HG02852 (cell line): ENCODE data around the gene METRN.
"Not testable (repeated sequence)": the region's sequence is repeated elsewhere in the genome, so short reads cannot be mapped to it uniquely, and the experiment has no call there.

Experiments used
- ATAC-seq: cut with Tn5 transposase; IDR thresholded peaks from one replicate; pipeline ENCODE4 v1.9.1; 2021; ENCODE audit warnings: mild to moderate bottlenecking, moderate library complexity; ENCODE audit not compliant: unreplicated experiment

The METRN gene

DNA sequence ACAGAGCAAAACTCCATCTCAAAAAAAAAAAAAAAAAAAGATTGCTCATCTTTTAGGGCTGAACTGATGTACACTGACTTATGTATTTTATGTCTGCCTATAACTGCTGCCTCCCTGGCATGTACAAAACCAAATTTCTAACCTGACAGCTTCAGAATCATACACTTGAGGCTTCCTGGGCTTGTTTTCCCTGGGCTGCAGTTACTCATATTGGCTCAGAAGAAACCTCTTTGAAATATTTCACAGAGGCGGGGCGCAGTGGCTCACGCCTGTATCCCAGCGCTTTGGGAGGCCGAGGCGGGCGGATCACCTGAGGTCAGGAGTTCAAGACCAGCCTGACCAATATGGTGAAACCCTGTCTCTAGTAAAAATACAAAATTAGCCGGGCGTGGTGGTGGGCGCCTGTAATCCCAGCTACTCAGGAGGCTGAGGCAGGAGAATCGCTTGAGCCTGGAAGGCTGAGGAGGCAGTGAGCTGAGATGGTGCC lies 39.2 kb downstream of the METRN start:
- not testable (repeated sequence) for ATAC-seq

DNA sequence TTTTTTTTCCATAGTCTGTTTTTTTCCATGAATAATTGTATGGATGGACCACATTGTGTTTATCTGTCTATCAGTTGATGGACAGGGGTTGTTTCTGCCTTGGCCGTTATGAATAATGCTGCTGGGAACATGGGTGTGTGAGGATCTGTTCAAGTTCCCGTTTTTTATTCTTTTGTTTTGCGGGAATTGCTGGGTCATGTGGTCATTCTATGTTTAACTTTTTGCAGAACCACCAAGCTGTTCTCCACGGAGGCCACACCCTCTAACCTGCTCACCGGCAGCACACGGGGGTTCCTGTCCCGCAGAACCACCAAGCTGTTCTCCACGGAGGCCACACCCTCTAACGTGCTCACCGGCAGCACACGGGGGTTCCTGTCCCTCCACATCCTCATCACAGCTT lies 39.7 kb downstream of the METRN start:
- no peak for ATAC-seq

DNA sequence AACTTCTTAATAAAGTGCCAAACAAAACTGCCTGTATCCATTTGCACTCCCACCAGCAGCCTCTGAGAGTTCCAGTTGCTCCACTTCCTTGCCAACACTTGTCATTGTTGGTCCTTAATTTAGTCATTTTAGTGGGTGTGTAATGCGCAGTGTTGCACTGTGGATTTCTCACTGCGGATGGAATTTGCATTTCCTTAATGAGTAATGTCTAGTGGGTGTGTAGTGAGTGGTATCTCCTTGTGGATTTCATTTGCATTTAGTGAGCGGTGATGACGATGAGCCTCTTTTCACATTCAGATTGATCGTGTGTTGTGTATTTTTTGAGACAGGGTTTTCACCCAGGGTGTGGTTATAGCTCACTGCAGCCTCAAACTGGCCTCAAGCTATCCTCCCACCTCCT lies 41.5 kb downstream of the METRN start:
- ATAC-seq = no peak

DNA sequence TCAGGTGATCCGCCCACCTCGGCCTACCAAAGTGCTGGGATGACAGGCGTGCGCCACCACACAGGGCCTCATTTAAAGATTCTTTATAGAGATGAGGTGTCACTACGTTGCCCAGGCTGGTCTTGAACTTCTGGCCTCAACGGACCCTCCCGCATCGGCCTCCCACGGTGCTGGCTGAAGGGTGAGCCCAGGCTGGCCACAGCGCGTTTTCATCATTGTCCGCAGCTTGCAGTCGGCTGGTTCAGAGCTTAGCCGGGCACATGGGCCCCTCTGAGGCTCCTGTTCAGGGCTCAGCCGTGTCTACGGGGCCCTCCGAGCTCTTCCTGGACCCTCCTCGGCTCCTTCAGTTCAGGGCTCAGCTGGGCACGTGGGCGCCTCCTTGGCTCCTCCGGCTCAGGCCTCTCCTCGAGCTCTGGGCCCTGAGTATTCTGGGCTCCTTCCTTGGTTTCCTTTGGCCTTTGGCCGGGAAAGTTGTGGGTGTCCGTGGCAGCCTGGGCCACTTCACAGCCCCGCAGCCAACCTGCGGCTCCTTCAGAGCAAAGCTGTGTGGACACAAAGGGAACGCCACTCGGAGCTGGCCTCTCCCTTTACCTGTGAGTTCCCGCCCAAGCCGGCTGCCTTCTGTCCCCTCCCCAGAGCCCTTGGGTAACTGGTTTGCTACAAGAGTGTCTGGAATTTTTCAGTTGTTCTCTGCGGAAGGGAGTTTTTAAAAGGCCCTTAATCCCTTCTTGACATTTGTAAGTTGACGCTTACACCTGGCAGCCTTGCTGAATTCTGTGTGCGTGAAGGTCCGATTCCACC lies 44.4 kb downstream of the METRN start:
- no peak for ATAC-seq

DNA sequence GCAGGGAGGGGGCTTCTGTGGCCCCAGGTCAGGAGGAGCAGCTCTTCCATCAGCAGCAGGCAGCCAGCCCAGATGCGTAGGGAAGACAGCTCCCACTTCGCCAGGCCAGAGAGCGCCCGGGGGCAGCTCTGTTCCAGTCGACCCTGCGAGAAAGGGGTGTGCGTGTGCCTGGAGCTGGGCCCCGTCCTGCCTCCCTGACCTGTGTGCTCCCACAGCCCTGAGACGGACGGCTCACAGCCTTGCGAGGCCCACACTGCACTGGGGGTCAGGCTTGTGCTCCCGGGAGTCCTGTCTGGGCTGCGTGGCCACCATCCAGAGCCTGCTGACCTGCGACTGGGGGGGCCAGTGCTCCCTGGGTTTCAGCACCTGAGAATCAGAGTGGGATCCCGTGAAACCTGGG lies 45.1 kb downstream of the METRN start:
- ATAC-seq = no peak

DNA sequence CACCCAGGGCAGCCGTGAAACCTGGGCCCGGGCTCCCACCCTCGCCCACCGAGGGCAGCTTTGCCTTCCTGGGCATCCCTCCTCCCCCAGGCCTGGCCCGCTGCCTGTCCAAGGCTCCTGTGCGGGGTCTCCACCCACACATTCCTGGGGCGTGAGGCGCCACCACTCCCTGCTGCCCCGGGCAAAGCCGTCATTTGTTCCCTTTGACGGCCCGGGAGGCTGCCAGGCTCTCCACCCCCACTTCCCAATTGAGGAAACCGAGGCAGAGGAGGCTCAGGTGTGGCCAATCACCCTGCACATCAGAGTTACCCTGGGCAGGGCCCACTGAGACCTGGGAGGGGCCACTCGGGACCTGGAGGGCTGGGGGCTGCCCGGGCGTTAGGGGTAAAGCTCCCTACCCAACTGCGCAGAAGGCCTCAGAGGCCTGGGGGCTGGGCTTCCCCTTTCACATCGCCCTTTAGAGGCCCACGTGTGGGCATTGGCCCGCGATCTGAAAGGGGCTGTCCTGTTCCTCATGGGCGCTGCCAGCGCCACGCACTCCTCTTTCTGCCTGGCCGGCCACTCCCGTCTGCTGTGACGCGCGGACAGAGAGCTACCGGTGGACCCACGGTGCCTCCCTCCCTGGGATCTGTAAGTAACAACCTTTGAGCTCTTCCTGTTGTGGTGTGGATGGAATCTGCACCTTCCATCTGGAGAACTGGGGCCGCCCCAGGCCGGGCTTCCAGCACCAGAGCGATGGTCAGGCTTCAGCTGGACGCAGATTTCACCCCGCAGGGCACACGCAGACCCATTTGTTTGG lies 45.8 kb downstream of the METRN start, which contains the start of gene MSLN:
Gene MSLN (plus strand): TSS at position 190 of the 799 bp plus-strand sequence. CDS start 1,947 bp downstream, outside the sequence.
- ATAC-seq = no peak

DNA sequence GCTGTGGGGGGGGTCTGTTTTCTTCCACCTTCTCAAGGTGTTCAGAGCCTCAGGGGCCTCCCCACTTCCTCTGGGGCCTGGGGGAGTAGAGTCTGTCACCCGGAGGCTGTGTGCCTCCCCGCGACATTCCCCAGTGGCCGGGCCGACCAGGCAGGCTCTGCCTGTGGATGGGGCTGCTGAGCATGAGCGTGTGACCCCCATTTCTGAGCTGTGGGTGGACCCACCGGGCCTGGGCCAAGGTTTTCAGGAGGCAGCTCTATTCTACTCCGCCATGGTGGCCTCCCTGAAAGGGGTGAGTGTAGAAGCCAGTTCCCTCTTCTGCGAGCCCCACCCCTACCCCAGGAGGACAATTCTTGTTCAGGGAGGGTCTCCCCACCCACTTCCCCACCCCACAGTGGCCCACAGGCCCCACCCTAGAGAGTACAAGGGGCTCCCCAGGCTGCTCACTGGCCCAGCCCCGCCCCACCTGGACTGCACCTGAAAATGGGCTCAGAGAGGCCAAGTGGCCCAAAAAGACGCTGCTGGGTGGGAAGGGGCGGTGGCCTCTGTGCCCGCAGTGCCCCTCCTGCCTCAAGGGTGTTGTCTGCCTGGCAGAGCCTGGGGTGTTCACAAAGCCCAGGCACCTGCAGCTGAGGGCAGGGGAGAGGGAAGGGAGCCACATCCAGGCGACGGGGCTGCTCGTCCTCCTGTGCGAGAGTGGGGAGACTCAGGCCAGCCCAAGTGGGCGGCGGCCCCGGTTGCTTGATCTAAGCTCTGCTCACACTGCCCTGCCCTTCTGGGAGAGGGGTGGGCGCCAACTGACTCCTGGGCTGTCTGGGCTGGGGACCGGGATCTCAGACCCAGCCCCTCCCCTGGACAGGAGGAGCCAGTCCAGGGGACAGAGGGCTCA lies 47.0 kb downstream of the METRN start:
- no peak for ATAC-seq

DNA sequence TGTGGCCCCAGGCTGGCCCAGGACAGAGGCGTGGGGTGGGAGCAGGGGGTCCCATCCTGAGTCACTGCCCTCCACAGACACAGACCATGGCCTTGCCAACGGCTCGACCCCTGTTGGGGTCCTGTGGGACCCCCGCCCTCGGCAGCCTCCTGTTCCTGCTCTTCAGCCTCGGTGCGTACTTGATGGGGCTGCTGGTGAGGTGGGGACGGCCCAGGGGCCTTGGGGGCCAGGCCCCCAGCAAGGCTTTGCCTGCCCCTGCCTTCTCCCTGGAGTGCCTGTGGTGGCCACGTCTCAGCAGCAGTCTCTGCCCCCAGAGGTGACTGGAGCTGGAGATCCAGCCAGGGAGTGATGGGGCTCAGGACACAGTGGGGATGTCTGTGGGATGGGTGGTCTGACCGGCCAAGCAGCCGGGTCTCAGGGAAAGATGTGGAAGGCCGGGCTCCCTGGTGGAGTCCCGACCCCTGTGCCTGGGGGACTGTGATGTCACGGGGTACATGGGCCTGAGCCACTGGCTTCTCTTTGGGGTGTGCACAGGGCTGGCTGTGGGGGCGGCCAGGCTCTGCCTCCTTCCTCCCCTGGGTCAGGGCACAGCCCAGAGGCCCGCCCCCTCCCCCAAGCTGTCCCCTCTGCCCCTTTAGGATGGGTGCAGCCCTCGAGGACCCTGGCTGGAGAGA lies 47.8 kb downstream of the METRN start:
- ATAC-seq = no peak

DNA sequence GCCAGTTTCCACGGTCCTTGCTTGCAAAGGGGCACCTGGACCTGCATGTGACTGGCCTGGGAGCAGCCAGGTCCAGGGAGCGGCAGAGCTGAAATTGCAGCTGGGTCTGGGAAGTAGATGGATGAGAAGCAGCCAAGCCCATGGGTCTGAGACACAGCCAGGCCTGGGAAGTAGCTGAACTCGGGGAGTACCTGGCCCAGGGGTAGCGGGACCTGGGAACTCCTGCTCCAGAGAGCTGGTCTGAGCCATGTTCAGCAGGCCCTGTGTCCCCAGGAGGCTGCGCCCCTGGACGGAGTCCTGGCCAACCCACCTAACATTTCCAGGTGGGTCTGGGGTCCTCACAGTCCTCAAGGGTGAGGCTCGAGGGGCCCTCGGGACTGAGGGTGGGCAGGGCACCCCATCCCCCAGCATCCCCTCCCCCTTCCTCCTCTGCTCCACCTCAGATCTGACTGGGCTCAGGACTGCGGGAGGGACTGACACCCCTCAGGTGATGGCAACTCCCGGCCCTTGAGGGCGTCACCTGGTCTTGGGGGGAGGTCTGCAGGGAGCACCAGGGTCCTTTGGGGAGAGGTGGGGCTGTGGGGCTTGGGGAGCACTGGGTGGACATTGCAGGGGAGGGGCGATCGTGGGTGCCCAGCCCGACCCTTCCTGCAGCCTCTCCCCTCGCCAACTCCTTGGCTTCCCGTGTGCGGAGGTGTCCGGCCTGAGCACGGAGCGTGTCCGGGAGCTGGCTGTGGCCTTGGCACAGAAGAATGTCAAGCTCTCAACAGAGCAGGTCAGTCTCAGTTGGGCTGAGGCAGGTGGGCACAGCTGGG lies 48.7 kb downstream of the METRN start:
- ATAC-seq = no peak

DNA sequence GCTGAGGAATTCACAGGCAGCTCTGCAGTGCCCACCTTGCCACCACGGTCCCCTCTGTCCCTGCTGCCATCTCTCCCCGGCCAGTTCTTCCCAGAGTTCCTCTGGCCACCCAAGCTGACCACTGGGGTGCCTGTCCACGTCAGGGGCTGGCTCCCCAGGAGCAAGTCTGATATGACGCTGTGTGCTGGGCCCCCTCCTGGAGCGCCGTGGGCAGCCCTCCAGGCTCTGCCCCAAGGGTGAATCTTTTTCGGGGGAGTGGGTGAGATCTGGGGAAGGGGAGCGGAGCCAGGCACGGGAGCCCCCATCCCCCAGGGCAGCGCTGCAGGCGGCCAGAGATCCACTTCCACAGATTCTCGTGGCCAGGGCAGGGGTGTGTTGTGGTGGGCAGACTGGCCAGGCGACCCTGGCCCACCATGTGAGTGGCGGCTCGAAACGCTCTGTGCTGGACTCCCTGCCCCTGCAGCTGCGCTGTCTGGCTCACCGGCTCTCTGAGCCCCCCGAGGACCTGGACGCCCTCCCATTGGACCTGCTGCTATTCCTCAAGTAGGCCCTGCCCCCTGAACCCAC lies 49.3 kb downstream of the METRN start:
- ATAC-seq = no peak

DNA sequence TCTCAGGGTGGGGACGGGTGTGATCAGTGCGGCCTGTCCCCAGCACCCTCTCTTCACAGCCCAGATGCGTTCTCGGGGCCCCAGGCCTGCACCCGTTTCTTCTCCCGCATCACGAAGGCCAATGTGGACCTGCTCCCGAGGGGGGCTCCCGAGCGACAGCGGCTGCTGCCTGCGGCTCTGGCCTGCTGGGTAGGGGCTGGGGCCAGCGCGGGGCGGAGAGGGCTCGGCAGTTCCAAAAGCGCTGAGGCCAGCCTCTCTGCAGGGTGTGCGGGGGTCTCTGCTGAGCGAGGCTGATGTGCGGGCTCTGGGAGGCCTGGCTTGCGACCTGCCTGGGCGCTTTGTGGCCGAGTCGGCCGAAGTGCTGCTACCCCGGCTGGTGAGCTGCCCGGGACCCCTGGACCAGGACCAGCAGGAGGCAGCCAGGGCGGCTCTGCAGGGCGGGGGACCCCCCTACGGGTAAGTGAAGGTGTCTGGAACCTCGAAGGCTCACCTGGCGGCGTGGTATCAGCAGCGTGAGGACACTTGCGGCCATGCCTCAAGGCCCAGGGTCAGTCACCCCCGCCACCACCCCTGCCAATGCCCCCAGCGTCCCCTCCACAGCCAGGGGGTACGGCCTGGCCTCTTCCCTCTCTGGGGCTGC lies 50.0 kb downstream of the METRN start:
- ATAC-seq = no peak

DNA sequence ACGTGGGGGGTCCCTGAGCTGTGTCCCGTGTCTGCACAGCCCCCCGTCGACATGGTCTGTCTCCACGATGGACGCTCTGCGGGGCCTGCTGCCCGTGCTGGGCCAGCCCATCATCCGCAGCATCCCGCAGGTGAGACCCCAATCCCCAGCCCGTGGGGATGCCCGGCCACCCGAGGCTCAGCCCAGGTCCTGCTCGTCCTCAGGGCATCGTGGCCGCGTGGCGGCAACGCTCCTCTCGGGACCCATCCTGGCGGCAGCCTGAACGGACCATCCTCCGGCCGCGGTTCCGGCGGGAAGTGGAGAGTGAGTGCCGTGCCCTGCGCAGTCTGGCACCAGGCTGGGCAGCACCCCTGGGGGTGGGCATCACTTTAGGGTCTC lies 50.6 kb downstream of the METRN start:
- ATAC-seq = no peak

DNA sequence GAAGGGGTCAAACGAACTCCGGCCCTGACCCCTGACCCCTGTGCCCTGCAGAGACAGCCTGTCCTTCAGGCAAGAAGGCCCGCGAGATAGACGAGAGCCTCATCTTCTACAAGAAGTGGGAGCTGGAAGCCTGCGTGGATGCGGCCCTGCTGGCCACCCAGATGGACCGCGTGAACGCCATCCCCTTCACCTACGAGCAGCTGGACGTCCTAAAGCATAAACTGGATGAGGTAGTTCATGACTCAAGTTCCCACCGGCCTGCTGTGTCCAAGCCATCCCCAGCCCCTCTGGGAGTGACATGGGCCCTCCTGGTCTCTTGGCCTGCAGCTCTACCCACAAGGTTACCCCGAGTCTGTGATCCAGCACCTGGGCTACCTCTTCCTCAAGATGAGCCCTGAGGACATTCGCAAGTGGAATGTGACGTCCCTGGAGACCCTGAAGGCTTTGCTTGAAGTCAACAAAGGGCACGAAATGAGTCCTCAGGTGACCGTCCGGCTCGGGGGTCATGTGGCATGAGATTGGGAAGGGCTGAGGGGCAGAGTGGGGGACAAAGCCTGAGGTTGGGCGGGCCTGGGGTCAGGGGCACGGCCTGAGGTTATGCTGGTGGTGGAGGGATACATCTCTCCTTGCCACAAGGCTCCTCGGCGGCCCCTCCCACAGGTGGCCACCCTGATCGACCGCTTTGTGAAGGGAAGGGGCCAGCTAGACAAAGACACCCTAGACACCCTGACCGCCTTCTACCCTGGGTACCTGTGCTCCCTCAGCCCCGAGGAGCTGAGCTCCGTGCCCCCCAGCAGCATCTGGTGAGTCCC lies 51.3 kb downstream of the METRN start:
- ATAC-seq = no peak

DNA sequence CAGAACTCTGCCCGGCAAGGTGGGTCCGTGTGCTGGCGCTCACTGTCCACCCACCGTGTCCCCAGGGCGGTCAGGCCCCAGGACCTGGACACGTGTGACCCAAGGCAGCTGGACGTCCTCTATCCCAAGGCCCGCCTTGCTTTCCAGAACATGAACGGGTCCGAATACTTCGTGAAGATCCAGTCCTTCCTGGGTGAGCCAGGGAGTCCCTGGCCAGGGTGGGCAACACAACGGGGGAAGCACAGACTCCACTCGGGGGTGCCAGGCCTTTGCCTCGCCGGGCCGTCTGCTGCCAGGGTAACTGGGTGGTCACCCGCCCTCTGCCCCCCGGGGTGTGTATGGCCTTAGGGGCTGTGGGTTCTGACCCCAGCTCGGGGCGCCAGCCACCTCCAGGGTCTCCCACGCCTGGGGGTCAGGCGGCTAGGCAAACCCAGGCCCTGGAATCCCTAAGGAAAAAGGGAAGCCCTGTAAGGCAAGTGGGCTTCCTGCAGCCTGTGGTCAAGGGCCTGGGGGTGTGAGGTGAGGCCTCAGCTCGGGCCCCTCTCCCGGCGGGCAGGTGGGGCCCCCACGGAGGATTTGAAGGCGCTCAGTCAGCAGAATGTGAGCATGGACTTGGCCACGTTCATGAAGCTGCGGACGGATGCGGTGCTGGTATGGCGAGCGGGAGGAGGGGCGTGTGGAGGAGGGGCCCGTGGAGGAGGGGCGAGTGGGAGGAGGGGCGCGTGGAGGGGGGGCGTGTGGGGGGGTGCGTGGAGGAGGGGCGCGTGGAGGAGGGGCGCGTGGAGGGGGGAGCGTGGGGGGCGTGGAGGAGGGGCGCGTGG lies 52.1 kb downstream of the METRN start:
- no peak for ATAC-seq

DNA sequence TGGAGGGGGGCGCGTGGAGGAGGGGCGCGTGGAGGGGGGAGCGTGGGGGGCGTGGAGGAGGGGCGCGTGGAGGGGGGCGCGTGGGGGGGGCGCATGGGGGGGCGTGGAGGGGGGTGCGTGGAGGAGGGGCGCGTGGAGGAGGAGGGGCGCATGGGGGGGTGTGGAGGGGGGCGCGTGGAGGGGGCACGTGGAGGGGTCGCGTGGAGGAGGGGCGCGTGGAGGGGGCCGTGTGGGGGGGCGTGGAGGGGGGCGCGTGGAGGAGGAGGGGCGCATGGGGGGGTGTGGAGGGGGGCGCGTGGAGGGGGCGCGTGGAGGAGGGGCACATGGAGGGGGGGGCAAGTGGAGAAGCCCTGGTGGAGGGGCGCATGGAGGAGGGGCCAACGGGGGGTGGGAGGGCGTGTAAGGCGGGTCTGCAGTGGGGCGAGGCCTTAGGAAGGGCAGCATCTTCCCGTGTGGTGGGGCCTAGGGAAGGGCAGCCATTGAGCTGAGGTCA lies 52.9 kb downstream of the METRN start:
- no peak for ATAC-seq

DNA sequence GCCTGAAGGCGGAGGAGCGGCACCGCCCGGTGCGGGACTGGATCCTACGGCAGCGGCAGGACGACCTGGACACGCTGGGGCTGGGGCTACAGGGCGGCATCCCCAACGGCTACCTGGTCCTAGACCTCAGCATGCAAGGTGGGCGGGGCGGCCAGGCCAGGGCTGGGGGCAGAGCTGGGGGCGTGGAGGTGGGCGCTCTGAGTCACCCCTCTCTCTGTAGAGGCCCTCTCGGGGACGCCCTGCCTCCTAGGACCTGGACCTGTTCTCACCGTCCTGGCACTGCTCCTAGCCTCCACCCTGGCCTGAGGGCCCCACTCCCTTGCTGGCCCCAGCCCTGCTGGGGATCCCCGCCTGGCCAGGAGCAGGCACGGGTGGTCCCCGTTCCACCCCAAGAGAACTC lies 53.5 kb downstream of the METRN start:
- ATAC-seq = no peak
